Peyer's patch (tissue), 4 donors: ENCODE data around the gene SUSD4.

ENCODE experiments used
- POLR2A ChIP-seq, 2 donors: fragments of 450-650 bp; IDR thresholded peaks; one replicate each; pipeline ENCODE4 v1.5.1; 2017; ENCODE audit warnings: antibody characterized with exemption in 2 of 2, mild to moderate bottlenecking in 2 of 2, moderate library complexity in 2 of 2
- TF ChIP-seq, protein P1 (sequence below), 6 experiments: fragments of 450-650 bp in 4 of 6; fragments of 200-600 bp in 2 of 6; sonication (generic) in 1 of 6; IDR thresholded peaks; one replicate each; pipeline ENCODE4 v1.5.1; 2017 to 2019; ENCODE audit warnings: antibody characterized with exemption in 6 of 6, mild to moderate bottlenecking in 3 of 6, moderate library complexity in 1 of 6

DNA sequence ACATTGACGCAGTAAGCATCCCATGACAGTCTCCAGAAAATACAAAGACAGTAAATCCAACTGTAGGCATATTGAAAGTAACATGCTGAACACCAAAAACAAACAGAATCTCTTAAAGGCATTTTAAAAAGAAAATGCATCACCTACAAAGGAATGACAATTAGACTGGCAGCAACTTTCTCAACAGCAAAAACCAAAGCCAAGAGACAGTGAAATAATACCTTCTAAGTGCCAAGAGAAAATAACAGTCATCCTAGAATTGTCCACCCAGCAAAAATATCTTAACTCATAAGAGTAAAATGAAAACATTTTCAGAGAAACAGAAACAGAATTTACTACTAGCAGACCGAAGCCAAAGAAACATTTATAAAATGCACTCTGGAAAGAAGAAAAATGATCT lies 49.2 kb upstream of the SUSD4 start:
- TF ChIP-seq, protein P1, sequence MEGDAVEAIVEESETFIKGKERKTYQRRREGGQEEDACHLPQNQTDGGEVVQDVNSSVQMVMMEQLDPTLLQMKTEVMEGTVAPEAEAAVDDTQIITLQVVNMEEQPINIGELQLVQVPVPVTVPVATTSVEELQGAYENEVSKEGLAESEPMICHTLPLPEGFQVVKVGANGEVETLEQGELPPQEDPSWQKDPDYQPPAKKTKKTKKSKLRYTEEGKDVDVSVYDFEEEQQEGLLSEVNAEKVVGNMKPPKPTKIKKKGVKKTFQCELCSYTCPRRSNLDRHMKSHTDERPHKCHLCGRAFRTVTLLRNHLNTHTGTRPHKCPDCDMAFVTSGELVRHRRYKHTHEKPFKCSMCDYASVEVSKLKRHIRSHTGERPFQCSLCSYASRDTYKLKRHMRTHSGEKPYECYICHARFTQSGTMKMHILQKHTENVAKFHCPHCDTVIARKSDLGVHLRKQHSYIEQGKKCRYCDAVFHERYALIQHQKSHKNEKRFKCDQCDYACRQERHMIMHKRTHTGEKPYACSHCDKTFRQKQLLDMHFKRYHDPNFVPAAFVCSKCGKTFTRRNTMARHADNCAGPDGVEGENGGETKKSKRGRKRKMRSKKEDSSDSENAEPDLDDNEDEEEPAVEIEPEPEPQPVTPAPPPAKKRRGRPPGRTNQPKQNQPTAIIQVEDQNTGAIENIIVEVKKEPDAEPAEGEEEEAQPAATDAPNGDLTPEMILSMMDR (IDR thresholded peaks at IDR 0.05) = no peak
- TF ChIP-seq POLR2A (IDR thresholded peaks at IDR 0.05) = no peak
